Astrocyte of the hippocampus (primary cell): ENCODE data around the gene CORO2B.
"Not testable (repeated sequence)": the region's sequence is repeated elsewhere in the genome, so short reads cannot be mapped to it uniquely, and the experiment has no call there.

Experiments
- DNase-seq: peaks from one replicate; pipeline ENCODE4 v3.0.0; 2011; ENCODE audit warnings: low read depth, low spot score

The CORO2B gene

DNA sequence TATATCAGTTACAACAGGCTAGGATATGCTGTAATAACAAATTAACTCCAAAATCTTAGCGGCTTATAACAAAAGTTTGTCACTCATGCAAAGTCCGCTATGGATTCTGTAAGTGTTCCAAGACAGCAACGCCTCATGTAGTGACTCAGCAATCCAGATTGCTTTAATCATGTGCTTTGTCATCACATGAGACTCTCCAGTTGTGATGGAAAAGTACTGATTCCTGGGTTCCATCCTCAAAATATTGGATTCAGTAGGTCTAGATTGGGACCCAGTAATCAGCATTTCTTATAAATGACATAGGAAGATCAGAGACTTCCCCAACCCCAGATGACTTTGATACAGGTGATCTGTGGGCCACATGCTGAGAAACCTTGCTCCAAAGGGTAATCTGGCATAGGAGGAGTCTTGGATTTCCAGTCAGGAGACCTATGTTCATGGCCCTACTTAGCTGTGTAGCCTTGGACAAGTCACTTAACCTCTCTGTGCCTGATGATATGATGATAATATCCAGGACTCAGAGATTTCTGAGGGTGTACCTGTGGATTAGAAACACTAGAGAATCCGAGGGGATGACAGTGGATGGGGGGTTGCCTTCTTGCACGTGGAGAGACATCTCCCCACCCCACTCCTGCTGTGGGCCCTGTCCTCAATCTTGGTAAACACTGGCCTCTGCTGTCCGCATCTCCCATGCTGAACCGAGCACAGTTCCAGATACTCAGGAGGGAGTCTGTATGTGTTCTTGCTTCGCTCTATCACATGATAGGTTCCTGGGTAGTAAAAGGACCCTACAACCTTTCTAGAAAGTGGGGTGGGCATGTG, 65.5 kb downstream of the CORO2B start:
- peak; percentile 66 for DNase-seq

GRCh38 chr15:68644996-68645395, 66.2 kb downstream of the CORO2B start:
- DNase-seq = no peak

DNA sequence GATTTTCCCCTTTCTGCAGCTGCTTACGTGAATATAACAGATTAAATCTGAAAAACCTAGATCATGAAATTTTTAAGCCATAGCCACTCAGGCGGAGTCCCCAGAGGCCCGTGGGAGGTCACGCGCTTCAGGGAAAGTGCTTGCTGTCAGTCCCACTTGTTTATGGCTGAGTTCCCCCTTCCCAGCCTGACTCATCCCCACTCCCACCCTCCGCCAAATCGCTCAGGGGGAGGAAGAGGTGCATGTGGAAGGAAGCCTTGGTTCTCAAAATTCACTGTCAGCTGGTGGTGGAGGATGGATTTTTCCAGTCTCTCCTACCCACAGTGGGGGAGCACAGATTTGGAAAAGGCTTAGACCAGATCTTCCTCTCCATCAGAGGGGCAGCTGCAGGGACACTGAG, 67.4 kb downstream of the CORO2B start:
- no peak for DNase-seq

- no peak for DNase-seq
Observed at GRCh38 chr15:68646696-68647095, 67.9 kb downstream of the CORO2B start.

GRCh38 chr15:68647361-68647760, 68.6 kb downstream of the CORO2B start:
- DNase-seq = not testable (repeated sequence)

DNA sequence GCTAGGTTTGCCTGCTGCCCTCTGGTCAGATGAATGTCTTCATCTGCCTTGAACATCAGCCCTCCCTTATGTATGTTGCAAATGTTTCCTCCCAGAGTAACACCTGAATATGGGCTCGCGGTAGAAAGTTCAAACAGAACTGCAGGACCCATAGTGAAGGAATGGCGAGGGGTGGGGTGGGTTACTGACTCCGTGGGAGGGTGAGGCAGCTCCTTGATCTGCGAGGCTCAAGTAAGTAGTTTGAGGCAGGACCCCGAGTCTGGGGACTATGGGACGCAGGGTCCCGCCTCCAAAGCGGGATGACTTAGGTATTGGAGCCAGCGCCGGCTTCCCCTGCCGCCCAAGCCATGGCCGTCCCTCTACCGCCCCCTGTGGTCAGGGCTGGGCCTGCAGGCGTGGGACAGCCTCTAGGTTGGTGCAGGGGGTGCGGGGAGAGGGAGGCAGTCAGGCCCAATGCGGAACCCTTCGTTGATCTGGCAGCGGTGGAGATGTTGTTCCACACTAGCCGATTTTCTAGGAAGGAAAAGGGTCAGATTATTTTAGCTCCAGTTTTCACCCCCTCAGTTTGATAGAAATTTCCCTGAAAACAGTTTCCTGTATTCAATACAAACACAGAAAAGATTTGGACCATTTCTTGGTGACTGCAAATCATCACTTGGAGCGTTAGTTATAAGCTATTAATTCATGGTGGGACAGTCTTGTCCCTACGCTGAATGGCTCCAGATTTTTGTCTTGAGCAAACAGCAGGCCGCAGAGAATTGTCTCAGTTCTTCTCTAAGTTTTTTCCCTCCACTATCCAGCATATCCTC, 72.3 kb downstream of the CORO2B start:
- no peak for DNase-seq

GRCh38 chr15:68651916-68652525, 73.2 kb downstream of the CORO2B start:
- peak; percentile 82 for DNase-seq

GRCh38 chr15:68653031-68653635, 74.3 kb downstream of the CORO2B start:
- no peak for DNase-seq

DNA sequence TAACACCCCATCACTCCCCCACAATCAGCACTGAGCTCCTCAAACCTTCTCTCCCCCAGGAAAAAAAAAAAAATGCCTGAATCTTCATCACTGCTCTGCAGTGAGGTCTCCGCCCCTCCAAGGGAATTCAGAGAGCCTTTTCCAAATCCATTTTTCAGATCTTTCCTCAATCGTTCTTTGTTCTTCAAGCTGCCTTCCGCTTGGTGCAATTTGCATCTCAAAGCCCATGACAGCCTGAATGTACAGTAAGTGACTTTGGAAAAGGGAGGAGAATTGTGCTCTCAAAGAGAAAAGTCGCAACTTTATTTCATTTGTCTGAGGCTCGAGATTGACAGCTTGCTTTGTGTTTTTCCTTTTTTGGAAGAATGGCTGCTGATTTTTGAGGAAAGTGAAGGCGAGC, 75.0 kb downstream of the CORO2B start:
- DNase-seq = no peak

DNA sequence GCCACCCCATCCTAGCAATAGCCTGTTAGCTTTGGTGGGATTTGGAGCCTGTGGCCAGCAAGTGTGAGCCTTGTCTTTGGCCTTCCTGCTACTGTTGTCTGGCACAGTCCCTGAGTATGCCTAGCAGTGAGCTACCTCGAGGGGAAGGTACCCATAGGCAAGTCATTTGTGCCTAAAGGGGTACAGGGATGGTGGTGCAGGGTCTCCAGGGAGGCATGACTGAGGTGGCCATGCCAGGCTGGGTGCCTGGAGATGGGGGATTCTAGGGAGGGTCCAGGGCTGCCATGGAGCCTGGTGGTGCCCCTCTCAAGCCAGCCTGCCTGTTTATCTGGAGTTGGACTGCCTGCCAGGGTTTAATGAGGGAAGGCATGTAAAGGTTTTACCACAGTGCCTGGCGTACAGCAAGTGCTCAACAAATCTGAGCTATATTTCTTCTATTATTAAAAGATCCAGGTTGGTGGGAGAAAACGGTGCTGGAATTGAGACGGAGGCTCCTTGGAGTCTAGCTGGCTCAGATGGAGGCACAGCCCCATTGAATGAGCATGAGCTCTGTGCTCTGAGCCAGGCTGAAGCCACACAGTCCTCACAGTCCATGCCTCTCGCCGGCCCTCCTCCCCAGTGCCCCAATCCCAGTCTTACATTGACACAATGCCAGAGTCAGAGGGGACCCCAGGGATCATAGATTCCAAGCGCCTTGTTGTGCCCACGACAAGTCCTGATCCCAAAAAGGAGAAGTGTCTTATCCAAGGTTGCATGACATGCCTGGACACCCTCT, 76.2 kb downstream of the CORO2B start:
- no peak for DNase-seq

DNA sequence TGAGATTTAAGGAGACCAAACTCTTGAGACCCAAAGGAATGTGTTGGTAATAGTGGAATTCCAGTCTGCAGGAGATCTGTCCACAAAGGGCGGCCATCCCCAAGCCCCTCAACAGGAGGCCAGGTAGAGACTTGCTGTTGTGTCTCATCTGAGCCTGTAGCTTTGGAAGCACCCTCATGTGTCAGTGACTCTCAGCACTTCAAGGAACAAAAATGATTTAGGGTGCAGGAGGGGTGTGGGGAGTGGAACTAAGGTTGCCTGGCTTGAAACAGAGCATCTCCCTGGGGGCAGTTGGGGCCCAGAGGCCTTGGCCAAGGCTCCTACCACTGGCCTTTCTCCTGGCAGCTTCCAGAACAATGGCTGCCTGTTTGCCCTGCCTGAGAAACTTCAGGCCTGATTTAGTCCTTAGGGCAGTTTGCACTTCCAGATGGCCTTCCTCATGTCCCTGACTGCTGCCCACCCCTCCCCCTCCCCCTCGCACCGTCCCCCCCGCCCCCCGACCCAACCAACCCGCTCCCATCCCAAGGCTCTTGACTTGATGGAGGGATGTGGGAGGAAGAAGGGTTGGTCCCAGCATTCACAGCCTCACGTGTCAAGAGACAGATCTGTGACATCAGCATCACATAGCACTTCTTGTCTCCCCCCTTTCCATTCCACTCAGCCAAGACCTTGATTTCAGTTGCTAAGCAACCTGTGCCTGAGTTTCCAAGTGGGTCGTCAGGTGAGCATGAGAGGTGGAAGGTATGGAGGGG, 77.1 kb downstream of the CORO2B start:
- no peak for DNase-seq

GRCh38 chr15:68656438-68656739, 77.6 kb downstream of the CORO2B start:
- DNase-seq = no peak

DNA sequence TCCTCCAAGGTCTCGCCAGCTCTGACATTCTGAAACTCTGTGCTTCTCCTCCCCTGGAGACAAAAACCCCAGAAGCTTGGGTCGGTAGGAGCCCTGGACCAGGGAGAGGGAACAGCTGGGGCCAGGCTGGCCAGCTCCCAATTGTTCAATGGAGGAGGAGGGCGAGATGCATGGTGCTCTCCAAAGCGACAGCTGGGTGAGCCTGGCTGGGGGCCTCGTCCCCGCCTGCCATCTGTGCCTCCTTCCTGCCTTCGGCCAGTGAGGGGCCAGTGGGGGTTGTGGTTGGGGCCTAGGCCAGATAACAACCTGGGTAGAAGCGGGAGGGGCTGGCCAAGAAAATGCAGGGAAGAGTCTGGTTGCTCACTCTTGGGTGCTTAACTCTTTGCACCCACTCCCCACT, 79.4 kb downstream of the CORO2B start:
- no peak for DNase-seq

GRCh38 chr15:68658641-68659358, 80.0 kb downstream of the CORO2B start:
- no peak for DNase-seq

- DNase-seq = no peak
Observed at GRCh38 chr15:68663526-68663925, 84.7 kb downstream of the CORO2B start.

GRCh38 chr15:68666120-68666811, 87.5 kb downstream of the CORO2B start:
- no peak for DNase-seq

- DNase-seq = no peak
Observed at GRCh38 chr15:68666812-68667450, 88.1 kb downstream of the CORO2B start.

DNA sequence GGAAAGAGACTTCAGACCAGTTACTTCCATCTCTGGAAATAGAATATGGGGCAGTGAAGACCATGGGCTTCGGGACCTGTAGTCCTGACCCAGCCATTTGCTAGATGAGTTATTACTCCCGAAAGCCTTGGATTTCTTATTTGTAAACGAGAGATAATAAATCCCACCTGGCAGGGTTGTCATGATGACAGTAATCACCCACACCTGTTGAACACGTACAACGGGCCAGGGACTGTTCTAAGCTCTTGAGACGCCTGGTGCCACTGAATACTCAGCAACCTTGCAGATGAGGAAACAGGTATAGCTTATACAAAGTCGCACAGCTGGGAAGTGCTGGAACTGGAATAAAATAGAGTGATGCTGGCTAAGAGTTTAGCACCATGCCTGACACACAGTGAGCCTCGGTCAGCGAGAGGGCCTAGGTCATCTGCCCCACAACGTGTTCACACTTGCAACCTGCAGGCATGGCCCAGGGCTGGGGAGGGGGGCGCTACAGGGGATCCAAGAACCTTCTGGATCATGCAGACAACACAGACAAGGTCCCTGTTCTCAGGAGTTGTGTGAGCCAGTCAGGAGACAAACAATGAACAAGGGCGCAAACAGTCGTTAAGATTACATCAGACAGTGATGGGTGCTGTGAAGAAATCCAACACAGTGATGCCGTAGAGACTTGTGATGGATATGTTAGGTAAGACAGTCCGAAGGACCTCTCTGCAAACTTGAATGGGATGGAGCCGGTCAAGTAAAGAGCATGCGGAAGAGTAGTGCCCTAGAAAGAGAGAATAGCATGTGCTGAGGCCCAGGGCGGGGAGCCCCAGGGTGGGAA, 89.2 kb downstream of the CORO2B start:
- DNase-seq = no peak
